ENCODE measurements around the gene FBXL15. TPM values are rescaled to one million over a fixed set of nuclear protein-coding genes. Genes with fewer than 3 reads are reported as not detected.

FBXL15 gene
- total RNA-seq, 6 experiments from 2014 or later = 5.6 to 22.9 (median 9.0) TPM

GRCh38 chr10:102438374-102438773 lies 17.7 kb downstream of the FBXL15 start:
- DNase-seq = no peak
- Histone ChIP-seq H3K36me3 (no peaks in the 10 kb centered on the region), H3K27me3 (no peaks in the 10 kb centered on the region), H3K9me3 (no peaks in the 10 kb centered on the region), H3K4me3 (no peak overlapping the region), H3K4me1 (peaks cover 0 to 12% (median 5%) of the 10 kb centered on the region in 4 donors), H3K27ac (no peak overlapping the region)
- intact Hi-C loops (cut with DNase I) = no loop called here
- no peak for ATAC-seq
- TF ChIP-seq CTCF (IDR thresholded peaks at IDR 0.05) = no peak
- no peak for TF ChIP-seq POLR2A (IDR thresholded peaks at IDR 0.05)
- WGBS (ENCODE audit: insufficient coverage, low coverage, low lambda C conversion rate, missing lambda C conversion rate) = 100% methylated on average over 1 of the region's 1 CpG

GRCh38 chr10:102444851-102445250 lies 24.2 kb downstream of the FBXL15 start:
- Histone ChIP-seq H3K9me3 (no peaks in the 10 kb centered on the region), H3K4me3 (no peak overlapping the region), H3K4me1 (peaks cover 0 to 3% (median 0%) of the 10 kb centered on the region in 4 donors), H3K27ac (no peak overlapping the region), H3K27me3 (no peaks in the 10 kb centered on the region), H3K36me3 (no peaks in the 10 kb centered on the region)
- intact Hi-C loops (cut with DNase I) = no loop called here
- 52% methylated on average over 2 of the region's 2 CpGs for WGBS (ENCODE audit: insufficient coverage, low coverage, low lambda C conversion rate, missing lambda C conversion rate)
- no peak for TF ChIP-seq POLR2A (IDR thresholded peaks at IDR 0.05)
- no peak for TF ChIP-seq CTCF (IDR thresholded peaks at IDR 0.05)
- ATAC-seq (no peak), DNase-seq (no peak)

GRCh38 chr10:102449321-102450123 lies 28.9 kb downstream of the FBXL15 start:
- WGBS (ENCODE audit: insufficient coverage, low coverage, low lambda C conversion rate, missing lambda C conversion rate) = 5% methylated on average over 28 of the region's 30 CpGs
- Histone ChIP-seq H3K36me3 (no peaks in the 10 kb centered on the region), H3K27me3 (no peaks in the 10 kb centered on the region), H3K9me3 (no peaks in the 10 kb centered on the region), H3K4me3 (peak overlapping the region; percentile 62 to 92 (median 77)), H3K4me1 (peaks cover 0 to 24% (median 3%) of the 10 kb centered on the region in 4 donors), H3K27ac (peak overlapping the region; percentile 54 to 76 (median 66))
- ATAC-seq (peak; percentile 75 to 87 (median 78)), DNase-seq (peak; percentile 81 to 90 (median 87))
- TF ChIP-seq POLR2A (IDR thresholded peaks at IDR 0.05) (no peak), CTCF (IDR thresholded peaks at IDR 0.05) (no peak)
- intact Hi-C loops (cut with DNase I) = no loop called here

GRCh38 chr10:102450124-102450373 lies 29.4 kb downstream of the FBXL15 start:
- H3K4me1 ChIP-seq = peaks cover 0 to 24% (median 3%) of the 10 kb centered on the region in 4 donors
- no peak for DNase-seq
- H3K36me3 ChIP-seq = no peaks in the 10 kb centered on the region
- no peaks in the 10 kb centered on the region for H3K9me3 ChIP-seq
- TF ChIP-seq CTCF (IDR thresholded peaks at IDR 0.05) (no peak), POLR2A (IDR thresholded peaks at IDR 0.05) (no peak)
- intact Hi-C loops (cut with DNase I) = no loop called here
- peak in 2 of 4 donors; percentile 4 to 5 for ATAC-seq
- peak overlapping the region; percentile 54 to 76 (median 66) for H3K27ac ChIP-seq
- no peaks in the 10 kb centered on the region for H3K27me3 ChIP-seq
- H3K4me3 ChIP-seq = peak overlapping the region; percentile 62 to 92 (median 77)
- 0% methylated on average over 7 of the region's 11 CpGs for WGBS (ENCODE audit: insufficient coverage, low coverage, low lambda C conversion rate, missing lambda C conversion rate)
